M059J (cell line): Measurements from ENCODE around the gene CRYBB3. TPM values are rescaled to one million over a fixed set of nuclear protein-coding genes. Genes with fewer than 3 reads are reported as not detected.
A peak's percentile ranks its signal among the peaks of the same experiment; 100 is the strongest.
"Not testable (repeated sequence)": the region's sequence is repeated elsewhere in the genome, so short reads cannot be mapped to it uniquely, and the experiment has no call there.

Experiments used
- DNase-seq: peaks from one replicate; pipeline ENCODE4 v3.0.0-alpha.2; 2012; ENCODE audit warnings: low read depth
- total RNA-seq: library from RNA; depleted of rRNA; stranded (reverse); fragments of >200 nt; shearing (Covaris generic); gene quantifications from 2 replicates; pipeline ENCODE4 v1.2.3, GENCODE V29; 2014

Gene CRYBB3
- total RNA-seq, 1 experiment from 2014 or later = not detected

DNA sequence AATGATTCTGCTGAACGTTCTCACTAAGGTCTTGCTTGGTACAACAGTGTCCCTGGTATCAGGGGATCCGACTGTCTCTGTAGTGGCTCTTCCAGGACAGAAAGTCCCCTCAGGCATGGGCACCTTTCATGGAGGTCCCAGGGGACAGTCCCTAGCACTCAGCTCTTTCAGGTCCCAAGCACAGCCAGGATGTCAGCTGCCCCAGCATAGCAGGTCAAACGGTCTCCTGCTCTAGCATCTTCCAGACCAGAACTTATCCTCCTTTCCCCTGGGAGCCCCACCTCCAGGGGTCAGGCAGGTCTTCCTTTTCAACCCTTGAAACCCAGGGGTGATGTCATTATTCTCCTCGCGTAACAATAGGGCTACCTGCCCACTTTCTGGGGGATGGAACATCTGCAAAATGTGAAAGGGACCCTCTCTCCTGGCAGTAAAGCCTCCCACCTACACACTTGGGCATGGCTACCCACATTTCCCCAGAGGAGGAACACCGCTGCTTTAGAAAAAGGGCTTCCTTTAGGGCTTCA is 24.7 kb upstream of the CRYBB3 start:
- no peak for DNase-seq

DNA sequence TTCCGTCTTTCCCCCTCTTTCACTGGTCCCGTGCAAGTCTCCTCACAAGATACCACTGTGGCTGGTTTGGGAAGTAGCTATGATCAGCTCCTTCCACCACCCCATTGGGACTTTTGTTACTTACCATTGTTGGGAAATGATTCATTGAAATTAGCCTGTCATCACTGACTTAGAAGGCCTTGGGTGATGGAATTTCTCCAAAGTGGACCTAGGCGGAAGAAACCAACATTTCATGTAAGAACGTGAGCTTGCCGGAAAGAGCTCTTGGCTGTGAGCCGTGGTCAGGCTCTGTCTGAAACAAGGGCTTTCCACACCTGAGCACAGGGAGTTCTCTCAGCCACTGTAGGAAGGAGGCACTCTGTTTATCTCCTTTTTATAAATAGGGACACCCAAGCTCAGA is 23.5 kb upstream of the CRYBB3 start:
- DNase-seq = peak; percentile 71

DNA sequence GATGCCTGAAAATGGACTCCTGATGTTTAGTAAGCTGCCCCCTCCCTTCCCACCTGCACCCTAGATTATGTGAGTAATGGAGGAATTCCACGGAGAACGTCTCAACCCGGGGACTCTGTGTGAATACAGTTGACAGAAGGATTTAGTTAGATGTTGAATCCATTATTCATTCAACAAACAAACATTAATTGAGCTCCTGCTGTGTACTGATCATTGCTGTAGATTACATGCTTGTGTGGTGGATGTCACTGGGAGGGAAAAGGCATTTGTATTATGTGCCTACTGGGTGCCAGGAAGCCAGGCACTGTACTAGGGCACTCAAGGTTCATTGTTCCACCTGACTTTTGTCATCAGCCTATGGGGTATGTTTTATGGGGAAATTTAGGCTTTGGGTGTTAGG is 22.9 kb upstream of the CRYBB3 start:
- DNase-seq = no peak

DNA sequence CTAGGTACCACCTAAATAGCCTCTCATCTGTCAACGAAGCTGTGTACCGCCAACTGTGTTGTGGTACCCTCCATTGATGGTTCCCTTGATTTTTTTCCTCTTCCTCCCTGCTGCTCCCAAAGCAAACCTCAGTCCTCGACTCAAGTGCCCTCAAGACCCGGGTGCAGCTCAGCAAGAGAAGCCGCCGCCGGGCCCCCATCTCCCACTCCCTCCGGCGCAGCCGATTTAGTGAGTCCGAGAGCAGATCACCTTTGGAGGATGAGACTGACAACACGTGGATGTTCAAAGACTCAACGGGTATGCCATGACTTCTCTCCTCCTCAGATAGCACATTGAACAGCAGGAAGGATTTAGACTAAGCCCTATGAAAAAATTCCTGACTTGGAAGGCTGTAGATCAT is 22.4 kb upstream of the CRYBB3 start:
- DNase-seq = no peak

DNA sequence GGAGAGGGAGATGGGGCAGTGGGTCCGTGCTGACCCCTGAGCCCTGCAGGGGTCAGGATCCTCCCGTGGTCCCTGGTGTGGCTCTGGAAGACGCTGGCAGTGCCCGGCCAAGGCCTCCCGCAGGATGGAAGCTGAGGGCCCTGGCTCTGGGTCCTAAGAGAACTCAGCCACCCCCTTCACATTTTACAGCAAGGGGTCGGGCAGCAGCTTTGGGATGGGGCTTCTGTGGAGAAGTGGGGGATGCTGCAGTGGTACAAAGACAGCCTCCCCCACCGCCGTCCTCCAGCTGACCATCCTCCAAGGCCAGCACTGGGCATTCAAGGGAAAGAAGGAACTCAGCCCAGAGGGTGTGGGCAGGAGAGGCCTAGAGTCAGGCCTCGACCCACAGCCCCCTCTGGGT is 21.8 kb upstream of the CRYBB3 start:
- no peak for DNase-seq

DNA sequence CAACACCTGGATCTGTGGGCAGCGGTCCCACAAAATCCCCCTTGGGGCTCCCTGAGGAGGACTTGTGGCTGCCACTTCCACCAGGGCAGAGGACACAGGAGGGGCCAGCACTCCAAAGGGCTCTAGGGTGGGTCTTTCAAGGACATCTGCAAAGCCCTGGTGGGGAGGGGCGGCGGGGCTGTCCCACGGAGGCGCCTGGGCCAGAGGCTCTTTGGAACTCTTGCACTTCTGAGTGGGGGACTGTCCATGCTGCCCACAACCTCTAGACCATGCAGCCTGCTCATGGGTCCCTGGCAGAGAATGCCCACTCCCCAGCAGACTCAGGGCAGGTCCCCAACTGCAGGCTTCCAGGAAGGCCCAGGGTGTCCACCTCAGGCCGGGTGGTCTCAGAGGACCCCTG is 21.3 kb upstream of the CRYBB3 start:
- not testable (repeated sequence) for DNase-seq

DNA sequence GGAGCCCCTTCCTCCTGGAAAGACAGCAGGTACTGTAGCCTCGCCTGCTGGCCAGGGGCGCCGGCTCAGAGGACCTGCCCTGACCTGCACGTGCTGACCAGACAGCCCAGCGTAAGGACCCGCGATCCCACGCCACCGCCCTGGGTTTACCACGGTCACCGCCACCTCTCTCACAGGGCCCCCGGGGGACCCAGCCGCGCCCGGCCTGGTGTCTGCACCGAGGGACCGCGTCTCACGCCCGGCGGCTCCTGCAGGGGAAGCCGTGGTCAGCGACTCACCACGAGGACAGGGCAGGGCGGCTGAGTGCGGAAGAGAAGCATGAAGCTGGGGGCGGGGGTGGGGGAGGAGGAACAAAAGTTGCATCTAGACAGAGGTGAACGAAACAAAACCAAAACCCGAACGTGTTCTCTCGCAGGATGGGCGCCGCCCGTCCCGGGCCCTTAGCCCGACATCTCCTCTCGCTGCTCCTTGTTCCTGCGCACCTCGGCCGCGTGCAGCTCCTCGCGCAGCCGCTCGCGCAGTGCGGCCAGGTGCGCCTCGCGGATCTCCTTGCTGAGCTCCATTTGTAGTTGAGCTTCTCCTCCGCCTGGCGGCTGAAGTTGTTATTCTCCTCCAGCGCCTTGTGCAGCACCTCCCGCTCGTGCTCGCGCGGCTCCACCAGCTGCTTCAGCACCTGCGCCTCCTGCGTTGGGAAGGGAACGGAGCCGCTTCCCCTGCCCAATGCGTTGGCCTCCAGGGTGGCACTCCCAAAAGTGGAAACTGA is 20.6 kb upstream of the CRYBB3 start:
- not testable (repeated sequence) for DNase-seq

DNA sequence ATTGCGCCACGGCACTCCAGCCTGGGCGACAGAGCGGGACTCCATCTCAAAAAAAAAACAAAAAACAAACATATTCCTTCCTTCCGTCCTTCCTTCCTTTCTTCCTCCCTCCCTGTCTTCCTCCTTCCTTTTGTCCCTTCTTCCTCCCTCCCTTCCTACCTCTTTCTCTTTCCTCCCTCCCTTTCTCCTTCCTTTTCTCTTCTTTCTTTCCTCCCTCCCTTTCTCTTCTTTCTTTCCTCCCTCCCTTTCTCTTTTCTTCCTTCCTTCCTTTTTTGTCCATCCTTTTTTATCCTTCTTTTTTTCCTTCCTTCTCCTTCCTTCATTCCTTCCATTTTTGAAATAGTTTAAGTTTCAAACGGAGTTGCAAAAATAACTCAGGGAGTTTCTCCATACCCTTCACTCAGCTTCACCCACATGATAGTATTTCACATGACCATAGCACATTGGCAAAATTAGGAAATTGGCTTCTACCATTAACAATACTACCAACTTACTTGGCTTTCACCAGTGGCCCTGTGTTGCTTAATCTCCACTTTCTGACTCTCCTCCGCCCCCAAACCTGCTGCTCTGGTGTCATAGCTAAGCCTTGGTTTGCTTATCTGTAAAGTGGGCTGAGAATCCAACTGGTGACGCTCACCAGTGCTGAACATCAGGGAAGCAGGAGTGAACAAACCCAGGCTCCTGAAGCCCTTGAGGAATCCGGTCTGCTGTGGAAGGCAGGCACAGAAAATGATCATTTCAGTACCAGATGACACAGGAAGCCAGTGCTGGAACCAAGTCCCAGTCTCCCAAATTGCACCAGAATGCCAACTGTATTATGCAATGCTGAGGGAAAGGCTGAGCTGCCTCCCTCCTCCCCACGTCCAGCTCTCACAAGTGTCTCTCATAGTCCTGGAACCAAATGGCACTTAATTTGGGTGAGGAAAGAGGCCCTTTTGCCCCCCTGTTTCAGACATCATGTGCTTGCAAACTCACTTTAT is 17.2 kb upstream of the CRYBB3 start:
- DNase-seq = no peak

DNA sequence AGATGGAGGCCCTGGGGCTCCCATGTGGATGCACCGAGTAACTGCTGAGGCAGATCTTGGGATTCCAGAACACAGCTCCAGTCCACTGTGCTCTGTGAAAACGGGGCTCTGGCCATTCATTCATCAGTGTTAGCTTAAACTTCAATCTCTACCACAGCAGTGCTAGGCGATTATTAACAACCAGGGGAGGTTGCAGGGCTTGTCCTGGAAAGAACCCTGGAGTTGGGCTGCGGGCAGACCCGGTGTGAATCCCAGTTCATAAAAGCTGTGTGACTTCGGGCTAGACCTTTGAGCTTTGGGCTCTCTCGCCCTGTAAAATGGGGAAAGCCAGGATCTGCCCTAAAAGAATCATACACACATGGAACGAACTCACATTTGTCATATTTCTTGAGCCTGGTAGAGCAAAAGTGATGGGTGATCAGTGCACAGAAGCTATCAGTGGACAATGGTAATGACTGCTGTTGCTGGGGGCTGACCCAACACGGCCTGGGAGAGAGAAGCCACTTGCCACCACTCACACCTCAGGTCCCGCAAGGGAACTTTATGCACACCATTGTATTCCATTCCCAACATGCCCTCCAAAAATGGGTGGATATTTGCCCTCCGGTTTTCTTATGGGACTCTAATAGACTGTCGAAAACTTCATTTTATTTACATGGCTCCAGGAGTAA is 15.6 kb upstream of the CRYBB3 start:
- no peak for DNase-seq

DNA sequence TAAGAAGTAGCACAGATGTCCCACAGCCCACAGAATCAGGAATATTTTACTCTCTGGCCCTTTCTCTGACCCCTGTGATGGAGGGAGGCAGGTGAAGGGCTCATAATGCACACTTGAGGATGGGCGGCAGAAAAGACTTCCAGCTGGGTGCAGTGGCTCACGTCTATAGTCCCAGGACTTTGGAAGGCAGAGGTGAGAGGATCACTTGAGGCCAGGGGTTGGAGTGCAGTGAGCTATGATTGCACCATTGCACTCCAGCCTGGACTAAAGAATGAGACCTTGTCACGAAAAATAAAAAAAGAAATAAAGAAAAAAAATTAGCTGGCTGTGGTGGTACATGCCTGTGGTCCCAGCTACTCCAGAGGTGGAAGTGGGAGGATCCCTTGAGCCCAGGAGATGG is 13.5 kb upstream of the CRYBB3 start:
- no peak for DNase-seq

DNA sequence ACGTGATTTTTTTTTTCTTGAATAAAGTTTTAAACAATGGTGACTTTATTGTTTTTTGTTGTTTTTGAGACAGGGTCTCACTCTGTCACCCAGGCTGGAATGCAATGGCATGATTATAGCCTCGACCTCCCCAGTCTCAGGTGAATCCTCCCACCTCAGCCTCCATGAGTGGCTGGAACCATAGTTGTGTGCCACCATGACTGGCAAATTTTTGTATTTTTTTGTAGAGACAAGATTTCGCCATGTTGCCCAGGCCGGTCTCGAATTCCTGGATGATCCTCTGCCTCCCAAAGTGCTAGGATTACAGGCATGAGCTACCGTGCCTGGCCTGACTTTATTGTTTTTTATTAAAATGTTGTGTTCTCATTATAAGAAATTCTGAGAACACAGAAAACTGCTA is 12.2 kb upstream of the CRYBB3 start:
- DNase-seq = no peak

DNA sequence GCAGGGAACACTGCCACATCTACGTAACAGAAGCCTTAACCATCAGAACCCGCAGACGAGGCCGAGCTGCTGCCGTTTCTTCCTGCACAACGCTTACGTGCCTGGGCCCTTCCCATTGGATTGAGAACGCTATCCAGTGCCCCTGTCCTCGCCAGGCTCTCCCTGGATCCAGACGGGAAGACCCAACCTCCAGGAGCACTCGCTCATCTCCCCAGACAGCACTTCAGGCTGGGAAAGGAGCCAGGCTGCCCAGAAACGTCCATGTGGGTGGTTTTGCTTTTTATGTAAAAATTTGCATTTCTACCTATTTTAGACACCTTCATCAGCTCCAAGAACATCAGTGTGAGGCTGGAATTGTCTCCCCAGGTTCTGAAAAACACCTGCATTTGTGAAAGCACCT is 7.3 kb upstream of the CRYBB3 start:
- DNase-seq = no peak

DNA sequence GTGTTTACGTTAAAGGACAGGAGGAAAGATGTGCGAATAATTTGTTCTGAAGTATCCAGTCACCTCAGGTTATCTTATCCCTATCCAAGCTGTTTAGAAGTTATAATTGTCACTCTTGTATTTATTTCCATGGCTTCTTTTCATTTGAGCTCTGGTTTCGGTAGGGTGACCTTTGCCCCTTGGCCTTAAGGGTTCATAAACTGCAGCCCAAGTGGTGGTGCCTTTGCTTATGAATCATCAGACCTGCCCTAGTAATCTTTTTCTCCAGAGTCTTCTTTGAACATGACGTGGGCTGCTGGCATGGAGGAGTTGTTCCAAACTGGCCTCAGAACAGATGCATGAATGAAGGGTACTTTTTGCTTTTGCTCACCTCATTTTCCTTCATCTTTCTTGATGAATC is 6.5 kb upstream of the CRYBB3 start:
- DNase-seq = no peak

DNA sequence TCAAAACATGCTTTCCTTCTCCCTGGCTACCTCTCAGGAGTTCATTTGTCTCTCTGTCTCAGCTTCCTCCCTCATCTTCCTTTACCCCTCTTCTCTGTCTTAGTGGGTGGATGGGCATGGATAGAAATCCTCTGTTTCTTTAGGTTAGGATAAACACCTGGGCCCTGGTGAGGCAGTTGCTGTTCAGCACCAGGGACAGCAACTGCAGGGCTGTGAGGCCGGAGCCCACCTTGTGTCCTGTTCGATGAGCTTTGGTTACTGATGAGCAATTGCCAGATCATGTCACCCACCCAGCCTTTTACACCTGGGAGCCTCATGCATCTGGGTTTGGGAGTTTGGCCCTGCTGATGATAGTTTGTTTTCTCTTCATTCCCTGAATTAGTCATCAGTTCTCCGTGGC is 6.1 kb upstream of the CRYBB3 start:
- DNase-seq = no peak

DNA sequence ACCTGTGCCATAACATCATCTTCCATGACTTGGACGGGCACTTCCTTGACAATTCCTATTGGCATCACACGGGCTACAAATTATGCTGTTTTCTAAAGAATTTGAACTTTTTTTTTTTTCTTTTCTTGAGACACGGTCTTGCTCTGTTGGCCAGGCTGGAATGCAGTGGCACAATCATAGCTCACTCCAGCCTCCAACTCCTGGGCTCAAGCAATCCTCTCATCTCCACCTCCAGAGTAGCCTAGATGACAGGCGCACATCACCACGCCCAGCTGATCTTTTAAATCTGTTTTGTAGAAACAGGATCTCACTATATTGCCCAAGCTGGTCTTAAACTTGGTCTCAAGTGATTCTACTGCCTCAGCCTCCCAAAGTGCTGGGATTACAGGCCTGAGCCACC is 3.3 kb upstream of the CRYBB3 start:
- DNase-seq = no peak

DNA sequence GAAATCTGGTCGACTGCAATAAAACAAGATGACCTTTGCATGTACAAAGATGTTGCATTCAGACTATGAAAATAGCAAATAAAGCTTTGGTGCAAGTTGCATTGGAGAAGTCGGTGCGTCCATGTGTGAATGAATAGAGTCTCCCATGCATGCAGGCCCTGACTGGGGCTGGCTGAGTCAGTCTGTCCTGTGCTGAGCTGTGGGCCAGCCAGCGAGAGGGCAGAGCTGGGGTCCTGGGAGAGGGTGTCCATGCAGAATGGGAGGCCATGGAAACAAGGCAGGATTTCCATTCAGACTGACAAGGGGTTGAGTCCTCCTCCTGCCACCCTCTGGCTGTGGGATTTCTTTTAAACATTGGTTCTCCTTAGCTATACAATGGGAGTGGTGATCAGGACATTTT is 2.3 kb upstream of the CRYBB3 start:
- no peak for DNase-seq

DNA sequence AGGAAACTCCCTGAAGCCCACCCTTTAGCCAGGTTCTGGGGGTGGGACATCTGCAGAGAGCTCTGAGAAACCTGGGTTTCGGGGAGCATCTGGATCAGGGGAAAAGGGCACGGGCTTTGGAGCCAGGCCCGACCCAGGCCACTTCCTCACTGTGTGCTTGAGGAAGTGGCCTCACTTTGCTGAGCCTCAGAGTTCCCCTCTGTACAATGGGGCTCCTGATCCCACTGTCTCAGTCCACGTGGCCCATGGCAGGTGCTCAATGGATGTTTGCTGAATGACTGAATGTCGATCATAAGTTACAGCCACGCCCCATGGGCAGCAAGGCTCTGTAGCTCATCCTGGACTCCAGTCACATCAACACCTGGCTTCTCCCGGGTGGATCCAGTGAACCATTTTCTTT is 1.3 kb downstream of the CRYBB3 start:
- DNase-seq = no peak

DNA sequence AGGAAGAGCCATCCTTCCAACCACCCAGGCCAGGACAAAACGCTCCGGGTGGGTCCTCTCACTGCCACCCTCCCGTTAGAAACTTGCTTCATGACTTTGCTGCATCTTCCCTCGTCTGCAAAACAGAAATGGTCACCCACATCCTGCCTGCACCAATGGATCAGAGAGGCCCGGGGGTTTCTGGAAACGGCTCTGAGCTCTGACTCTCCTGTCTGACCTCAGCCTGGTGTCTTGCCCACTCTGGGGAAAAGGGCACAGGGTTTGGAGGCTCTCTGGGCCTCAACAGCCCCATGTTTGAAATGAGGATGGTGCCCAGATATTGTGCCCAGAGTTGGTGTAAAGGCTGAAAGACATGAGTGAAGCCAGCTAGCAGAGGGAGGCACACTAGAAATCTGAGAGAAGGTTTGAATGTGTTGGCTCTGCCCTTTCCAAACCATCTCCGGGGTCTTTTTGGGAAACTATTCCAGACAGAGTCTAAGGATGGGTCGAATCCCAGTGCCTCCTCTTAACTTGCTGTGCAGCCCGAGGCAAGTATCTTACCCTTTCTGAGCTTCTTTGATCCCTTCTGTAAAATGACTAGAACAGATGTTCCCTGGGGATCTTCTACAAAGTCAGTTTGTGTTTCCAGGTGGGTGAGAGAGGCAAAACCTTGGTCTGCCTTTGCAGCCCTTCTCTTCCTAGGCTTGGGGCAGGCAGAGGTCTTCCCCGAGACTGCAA is 2.1 kb downstream of the CRYBB3 start:
- no peak for DNase-seq

DNA sequence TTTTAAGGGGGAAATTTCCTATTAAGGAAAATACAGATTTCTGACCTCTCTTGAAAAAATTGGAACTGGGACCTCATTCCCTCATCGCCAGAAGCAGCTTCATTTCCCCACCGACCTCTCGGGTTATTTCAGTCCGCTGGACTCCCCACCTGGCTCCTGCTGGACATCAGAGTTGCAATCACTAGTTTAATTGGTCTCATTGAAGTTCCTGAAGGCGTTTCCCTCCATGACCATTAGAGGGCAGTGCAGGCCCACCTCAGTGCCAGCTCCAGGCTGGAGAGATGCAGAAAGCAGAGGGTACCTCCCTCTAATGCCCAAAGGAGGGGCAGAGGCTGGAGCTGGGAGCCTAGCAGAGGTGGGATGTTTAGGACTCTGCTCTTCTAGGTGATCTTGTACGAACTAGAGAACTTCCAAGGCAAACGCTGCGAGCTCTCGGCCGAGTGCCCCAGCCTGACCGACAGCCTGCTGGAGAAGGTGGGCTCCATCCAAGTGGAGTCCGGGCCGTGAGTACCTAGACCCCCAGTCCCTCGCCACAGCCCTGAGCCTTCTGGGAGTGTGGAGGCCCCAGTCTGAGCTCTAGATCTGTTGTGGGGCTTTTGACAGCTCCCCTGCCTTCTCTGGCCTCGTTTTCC is 2.7 kb downstream of the CRYBB3 start:
- peak; percentile 53 for DNase-seq

DNA sequence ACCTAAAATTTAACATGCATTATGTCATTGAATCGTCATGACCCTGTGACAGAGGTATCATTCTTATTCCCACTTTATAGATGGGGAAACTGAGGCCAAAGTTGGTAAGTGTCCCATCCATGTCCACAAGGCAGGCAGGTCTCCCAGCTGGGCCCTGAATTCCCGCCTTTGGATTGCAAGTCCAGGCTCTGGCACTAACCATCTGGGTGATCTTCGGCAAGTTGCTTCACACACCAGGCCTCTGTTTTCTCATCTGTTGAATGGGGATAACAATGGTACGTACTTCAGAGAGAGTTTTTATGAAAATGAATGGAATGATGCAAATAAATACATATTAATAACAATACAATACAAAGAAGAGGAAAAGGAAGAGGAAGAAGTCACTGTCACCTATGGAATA is 3.4 kb downstream of the CRYBB3 start:
- no peak for DNase-seq

DNA sequence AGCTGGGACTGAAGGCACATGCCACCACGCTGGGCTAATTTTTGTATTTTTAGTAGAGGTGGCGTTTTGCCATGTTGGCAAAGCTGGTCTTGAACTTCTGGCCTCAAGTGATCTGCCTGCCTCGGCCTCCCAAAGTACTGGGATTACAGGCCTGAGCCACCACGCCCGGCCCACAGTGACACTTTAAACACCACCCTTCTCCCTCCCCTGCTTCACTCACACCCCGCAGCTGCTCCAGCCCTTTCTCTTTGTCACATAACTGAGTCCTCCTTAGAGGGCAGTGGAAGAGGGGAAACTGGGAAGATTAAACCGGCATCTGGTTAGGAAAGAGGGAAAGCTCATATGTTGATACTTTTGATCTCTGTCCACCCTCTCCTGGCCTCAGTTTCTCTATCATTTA is 4.9 kb downstream of the CRYBB3 start:
- not testable (repeated sequence) for DNase-seq
